Brain microvascular endothelial cell (primary cell): ENCODE data around the gene DHCR7.

ENCODE experiments used
- DNase-seq: peaks from one replicate; pipeline ENCODE4 v3.0.0-alpha.2; 2020
- H3K27ac ChIP-seq: fragments of 250-450 bp; sonication (Bioruptor Pico); 2 replicates; pipeline ENCODE4 v1.5.1; 2020; ENCODE audit warnings: mild to moderate bottlenecking, moderate library complexity
- H3K27me3 ChIP-seq: fragments of 250-450 bp; sonication (Bioruptor Pico); replicated peaks from 2 replicates; pipeline ENCODE4 v1.5.1; 2020; ENCODE audit warnings: mild to moderate bottlenecking
- H3K36me3 ChIP-seq: fragments of 250-450 bp; sonication (Bioruptor Pico); replicated peaks from 2 replicates; pipeline ENCODE4 v1.5.1; 2020; ENCODE audit warnings: mild to moderate bottlenecking
- H3K4me3 ChIP-seq: 2 replicates; pipeline ENCODE4 v1.5.1; 2011; ENCODE audit warnings: low read depth, mild to moderate bottlenecking, control low read depth, low read length, moderate library complexity
- in situ Hi-C: cut with HindIII; loops from 2 replicates; pipeline ENCODE4 v1.10.0; 2017; ENCODE audit warnings: low sequenced_read_pairs, low pct_ligation_motif_present
- TF ChIP-seq, protein P1 (sequence below): IDR thresholded peaks from 2 replicates; pipeline ENCODE4 v1.5.1; 2011; ENCODE audit warnings: low read depth, mild to moderate bottlenecking, moderate library complexity, low read length, control low read depth, inconsistent platforms; ENCODE audit errors: missing control alignments

Gene DHCR7

DNA sequence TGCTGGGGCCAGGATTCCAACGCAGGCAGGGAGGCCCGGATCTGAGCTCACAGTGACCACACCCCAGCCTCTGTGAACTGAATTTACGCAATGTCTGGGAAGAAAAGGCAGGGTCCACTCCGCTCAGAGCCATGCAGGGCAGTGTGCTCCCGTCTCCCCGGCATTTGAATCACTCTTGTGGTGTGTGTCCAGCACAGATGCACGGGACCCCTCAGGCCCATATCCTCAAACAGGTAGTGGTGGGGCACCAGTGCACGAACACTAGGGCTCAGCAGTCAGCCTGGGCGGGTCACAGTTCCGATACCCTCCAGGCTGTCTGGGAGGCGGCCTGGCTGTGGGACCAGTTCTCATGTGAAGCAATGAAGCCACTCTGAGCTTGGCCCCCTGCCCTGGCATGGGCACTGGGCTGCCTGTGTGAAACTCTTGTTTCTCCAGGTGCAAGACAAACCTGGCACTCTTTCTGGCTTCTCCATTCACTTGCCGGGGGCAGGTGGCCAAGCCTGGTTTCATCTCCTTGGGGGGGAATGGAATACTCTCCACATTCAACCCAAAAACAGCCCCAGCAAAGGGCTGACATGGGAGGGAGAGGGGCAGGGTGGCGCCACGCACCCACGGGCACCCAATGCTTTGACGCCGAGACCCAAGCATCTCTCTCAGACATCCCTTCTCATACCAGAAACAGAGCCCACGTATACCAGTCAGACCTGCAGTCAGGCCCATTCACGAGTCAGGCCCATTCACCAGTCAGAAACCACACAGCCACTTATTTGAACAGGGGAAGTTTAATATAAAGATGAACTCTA lies 14.3 kb downstream of the DHCR7 start:
- Histone ChIP-seq H3K36me3 (peaks cover 27% of the 10 kb centered on the region), H3K27ac (no peak overlapping the region), H3K4me3 (no peak overlapping the region), H3K27me3 (no peaks in the 10 kb centered on the region)
- TF ChIP-seq, protein P1, sequence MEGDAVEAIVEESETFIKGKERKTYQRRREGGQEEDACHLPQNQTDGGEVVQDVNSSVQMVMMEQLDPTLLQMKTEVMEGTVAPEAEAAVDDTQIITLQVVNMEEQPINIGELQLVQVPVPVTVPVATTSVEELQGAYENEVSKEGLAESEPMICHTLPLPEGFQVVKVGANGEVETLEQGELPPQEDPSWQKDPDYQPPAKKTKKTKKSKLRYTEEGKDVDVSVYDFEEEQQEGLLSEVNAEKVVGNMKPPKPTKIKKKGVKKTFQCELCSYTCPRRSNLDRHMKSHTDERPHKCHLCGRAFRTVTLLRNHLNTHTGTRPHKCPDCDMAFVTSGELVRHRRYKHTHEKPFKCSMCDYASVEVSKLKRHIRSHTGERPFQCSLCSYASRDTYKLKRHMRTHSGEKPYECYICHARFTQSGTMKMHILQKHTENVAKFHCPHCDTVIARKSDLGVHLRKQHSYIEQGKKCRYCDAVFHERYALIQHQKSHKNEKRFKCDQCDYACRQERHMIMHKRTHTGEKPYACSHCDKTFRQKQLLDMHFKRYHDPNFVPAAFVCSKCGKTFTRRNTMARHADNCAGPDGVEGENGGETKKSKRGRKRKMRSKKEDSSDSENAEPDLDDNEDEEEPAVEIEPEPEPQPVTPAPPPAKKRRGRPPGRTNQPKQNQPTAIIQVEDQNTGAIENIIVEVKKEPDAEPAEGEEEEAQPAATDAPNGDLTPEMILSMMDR = no peak
- no peak for DNase-seq
- in situ Hi-C loops = no loop called here

DNA sequence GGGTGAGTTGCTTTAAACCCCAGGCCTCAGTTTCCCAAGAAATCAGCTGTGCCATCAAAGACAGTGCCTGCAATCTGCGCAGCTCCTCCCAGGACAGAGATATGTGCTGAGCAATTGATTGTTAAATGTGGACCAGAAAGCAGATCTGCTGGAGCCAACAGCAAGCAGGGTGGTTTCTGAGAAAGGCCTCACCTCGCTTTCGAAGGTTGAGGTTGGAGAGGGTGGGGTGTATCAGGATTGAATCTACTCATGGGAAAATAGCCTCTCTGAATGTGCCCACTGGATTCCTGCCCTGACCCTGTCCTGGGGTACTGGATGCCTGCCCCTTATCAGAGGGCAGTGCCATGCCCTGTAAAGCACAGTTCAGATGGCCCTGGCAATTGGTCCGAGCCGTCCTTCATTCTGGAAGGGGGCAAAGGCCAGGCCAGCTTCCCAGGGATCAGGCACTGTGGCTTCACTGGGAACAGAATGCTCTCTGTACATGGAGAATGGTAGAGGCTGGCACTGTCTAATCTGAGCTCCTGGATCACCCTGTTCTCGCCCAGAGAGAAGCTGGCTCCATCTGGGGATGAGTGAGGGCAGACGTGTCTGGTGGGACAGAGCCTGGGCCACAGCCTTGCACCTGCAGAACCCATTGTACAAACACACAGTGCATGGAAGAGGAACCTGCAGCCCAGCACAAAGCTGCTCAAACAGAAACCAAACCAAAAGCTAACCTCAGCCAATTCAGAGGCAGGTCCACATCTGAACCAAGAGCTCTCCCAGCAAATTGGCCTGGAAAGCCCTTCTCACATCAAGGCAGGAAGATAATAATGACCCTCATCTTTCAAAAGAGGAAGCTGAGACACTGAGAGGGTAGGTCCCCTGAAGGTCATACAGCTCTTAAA lies 15.2 kb downstream of the DHCR7 start:
- TF ChIP-seq, protein P1 = no peak
- no peak overlapping the region for H3K27ac ChIP-seq
- peaks cover 19% of the 10 kb centered on the region for H3K36me3 ChIP-seq
- no peak overlapping the region for H3K4me3 ChIP-seq
- no peak for DNase-seq
- H3K27me3 ChIP-seq = no peaks in the 10 kb centered on the region
- in situ Hi-C loops = no loop called here

GRCh38 chr11:71431271-71431670 lies 16.9 kb downstream of the DHCR7 start:
- in situ Hi-C loops = no loop called here
- H3K4me3 ChIP-seq = no peak overlapping the region
- H3K36me3 ChIP-seq = peaks cover 7% of the 10 kb centered on the region
- TF ChIP-seq, protein P1 = no peak
- no peak for DNase-seq
- H3K27ac ChIP-seq = no peak overlapping the region
- no peaks in the 10 kb centered on the region for H3K27me3 ChIP-seq

GRCh38 chr11:71430166-71430565 lies 18.0 kb downstream of the DHCR7 start:
- H3K36me3 ChIP-seq = peaks cover under 1% of the 10 kb centered on the region
- no peaks in the 10 kb centered on the region for H3K27me3 ChIP-seq
- DNase-seq = no peak
- TF ChIP-seq, protein P1 = no peak
- H3K4me3 ChIP-seq = no peak overlapping the region
- H3K27ac ChIP-seq = no peak overlapping the region
- in situ Hi-C loops = no loop called here

- Histone ChIP-seq H3K27me3 (no peaks in the 10 kb centered on the region), H3K36me3 (no peaks in the 10 kb centered on the region), H3K27ac (no peak overlapping the region), H3K4me3 (no peak overlapping the region)
- in situ Hi-C loops = no loop called here
- TF ChIP-seq, protein P1 = no peak
- DNase-seq = no peak
These were observed 18.5 kb downstream of the DHCR7 start for GRCh38 chr11:71429701-71430100.
